Measurements from ENCODE around the gene PIGU.

The PIGU gene

DNA sequence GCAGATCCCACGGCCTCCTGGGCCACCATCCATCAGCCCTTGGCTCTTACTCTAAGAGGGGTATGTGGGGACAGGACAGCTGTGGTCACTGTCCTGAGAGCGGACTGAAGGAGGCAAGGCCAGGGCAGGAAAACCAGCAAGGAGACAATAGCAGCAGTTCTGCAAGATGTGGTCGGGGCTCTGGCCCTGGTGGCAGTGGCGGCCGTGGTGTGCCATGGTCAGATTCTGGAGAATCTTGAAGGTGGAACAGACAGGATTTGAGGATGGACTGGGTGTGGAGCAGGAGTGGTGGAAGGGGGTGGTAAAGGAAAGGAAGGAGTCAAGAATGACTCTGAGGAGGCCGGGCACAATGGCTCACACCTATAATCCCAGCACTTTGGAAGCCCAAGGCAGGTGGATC lies 124.3 kb downstream of the PIGU start:
- no peak for DNase-seq

GRCh38 chr20:34549929-34550305 lies 127.0 kb downstream of the PIGU start:
- no peak for DNase-seq

GRCh38 chr20:34549291-34549928 lies 127.5 kb downstream of the PIGU start:
- DNase-seq = no peak

- DNase-seq = no peak
These were observed 128.9 kb downstream of the PIGU start for GRCh38 chr20:34547844-34548613.

DNA sequence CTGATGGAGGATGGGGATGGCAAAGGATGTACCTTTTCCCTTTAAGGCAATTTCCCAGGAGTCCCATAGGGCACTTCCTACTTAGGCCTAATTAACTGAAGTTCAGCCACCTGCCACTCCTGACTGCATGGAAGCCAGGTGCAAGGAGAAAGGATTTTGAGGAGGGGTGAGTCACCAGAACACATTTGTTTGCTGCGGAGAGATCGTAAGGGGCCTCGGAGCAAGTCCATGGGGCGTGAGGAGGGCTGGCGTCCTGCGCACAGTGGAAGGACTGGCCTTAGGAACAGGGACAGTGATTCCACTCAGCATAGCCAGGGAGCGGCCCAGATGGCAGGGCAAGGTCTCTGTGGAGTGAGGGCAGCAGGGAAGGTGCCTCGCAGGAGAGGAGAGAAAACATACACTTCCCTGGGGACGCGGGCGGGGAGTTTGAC lies 130.1 kb downstream of the PIGU start:
- DNase-seq = no peak

DNA sequence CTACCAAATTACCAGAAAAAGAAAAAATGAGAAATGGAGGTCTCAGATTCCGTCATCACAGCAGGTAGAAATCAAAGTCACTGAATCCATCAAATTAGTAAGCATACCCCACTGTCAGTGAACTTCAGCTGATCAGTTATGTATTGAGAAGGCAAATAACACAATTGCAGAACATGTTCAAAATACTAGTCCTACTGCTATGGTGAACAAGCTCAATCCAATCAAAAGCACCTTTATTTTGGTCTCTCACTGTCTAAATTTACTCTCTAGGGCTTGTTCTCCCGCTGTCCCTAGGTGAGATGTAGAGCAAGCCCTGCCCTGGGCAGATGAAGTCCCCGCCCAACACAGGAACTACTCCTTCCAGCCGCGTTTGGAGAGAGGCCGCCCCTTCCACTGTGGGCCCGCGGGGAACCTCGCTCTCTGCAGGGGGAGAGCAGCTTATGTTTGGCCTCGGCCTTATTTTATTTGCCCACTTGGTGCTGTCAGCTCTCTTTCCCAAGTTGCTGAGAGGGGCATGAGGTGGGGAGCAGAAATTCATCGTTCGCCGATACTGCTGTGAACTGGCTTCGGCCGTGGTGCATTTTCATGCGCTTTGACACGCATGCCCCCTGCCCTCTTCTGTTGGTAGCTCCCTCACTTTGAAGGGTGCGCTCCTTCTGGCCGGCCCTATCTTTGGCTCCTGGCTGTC lies 132.6 kb downstream of the PIGU start:
- no peak for DNase-seq

GRCh38 chr20:34543463-34544056 lies 133.3 kb downstream of the PIGU start:
- no peak for DNase-seq

DNA sequence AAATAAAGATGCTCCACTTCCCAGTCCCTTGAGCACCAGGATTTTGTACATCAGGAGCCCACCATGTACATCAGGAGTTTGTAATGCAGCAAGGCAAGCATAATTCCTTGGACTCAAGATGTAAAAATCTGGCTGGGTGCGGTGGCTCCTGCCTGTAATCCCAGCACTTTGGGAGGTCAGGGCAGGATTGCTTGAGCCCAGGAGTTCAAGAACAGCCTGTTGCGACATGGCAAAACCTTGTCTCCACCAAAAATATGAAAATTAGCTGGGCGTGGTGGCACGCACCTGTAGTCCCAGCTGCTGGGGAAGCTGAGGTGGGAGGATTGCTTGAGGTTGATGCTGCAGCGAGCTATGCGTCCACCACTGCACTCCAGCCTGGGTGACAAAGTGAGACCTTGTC lies 134.5 kb downstream of the PIGU start:
- no peak for DNase-seq

DNA sequence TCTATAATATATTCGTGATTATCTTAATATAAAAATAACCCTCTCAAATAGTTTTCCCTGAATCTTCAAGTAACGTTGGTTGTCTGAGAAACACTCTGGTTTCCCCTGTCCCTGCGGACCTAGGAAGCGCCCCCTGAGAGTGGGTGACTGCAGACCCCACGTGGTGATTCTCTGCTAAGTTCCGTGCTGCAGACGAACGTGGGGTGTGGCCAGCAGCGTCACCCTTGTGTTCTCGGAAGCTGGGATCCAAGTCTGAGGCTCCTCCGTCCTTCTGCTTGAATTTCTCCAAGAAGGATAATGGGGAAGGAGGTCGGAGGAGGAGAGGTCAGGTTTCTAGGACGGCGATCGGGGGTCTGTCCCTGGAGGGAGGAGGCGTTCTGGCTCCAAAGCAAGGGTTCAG lies 135.0 kb downstream of the PIGU start:
- DNase-seq = no peak

DNA sequence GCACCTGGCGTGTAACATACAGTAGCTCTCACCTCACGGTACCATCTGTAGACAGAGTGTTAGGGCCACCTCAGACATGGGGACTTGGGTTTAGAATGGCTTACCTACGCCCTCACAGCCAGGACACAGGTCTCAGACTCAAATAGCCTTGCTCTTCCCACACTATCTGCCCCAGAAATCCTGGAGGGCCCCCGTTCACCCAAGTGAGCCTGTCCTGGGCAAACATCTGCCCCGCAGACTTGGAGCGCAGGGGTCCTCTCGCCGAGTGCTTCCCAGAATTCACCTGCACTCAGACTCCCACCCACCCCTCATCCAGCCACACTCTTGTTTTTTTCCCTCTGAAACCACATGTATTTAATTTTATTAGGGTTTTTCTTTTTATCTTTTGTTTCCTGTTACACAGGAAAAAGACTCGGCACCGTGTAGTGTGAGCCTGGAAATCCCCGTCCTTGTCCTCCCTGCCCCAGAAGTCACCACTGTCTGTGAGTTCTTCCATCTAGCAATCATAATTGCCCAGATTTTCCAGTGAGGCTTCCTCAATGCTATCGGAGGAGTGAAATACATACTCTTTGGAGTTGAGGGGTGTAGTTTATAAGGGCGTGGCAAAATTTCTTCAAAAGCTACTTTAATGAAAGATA lies 135.5 kb downstream of the PIGU start:
- no peak for DNase-seq

DNA sequence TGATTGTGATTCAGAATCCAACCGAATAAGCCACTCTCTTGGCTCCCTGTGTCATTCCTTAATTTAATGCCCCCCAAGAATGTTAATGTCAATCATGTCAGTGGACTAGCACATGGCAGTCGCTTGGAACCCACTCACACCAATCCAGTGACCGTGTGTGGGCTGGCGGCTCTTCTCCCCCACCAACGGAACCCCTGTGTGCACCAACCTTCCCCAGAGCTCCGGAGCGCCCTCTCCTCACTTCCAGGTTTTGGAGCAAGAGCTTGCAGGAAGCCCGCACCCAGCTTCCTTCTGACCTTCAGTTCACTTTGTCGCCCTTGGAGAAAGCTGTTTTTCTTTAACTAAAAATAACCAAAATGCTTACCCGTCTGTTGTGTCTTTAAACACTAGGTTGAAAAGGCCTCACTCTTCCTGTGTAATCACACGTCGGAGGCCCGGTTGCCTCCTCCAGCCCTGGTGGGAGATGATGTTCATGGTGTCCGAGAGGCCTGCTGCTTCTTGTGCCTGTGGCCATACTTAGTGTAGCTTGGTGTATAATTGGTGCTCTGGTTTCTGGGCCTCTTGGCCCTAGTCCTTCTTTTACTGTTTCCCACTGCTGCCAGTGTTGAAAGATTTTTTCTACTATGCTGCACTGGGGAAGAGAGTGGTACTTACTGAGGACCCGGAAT lies 136.2 kb downstream of the PIGU start:
- DNase-seq = no peak

DNA sequence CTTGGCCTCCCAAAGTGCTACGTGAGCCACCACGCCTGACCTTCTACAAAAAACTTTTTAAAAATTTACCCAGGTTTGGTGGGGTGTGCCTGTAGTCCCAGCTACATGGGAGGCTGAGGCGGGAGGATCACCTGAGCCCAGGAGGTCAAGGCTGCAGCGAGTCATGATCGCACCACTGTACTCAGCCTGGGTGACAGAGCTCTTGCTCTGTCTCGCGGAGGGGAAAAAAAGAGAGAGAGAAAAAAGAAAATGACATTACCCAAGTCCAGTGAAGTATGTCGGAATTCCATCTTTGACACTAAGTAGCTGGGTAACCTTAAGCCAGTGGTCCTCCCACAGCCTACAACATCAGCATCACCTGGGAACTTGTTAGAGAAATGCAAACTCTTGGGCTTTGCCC lies 137.1 kb downstream of the PIGU start:
- no peak for DNase-seq

DNA sequence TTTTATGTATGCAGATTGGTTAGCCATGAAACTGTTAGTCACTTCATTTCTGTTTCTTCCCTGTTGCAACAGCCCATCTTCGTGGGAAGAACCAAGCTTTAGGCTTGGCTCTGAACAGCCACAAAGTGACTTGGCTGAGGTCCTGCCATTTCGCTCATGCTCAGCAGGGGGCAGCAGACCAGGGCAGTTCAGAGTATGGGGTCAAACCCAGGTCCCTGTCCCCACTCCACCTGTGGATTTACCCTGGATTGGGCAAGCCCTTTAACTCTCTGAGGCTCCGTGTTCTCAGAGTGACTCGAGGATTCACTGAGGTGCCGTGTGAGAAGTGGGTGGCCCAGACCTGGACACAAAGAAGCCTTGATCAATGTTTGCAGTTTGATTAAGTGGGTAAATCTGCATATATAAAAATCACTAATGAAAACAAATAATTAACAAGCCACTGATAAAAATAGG lies 138.2 kb downstream of the PIGU start:
- DNase-seq = peak; percentile 61 to 86

DNA sequence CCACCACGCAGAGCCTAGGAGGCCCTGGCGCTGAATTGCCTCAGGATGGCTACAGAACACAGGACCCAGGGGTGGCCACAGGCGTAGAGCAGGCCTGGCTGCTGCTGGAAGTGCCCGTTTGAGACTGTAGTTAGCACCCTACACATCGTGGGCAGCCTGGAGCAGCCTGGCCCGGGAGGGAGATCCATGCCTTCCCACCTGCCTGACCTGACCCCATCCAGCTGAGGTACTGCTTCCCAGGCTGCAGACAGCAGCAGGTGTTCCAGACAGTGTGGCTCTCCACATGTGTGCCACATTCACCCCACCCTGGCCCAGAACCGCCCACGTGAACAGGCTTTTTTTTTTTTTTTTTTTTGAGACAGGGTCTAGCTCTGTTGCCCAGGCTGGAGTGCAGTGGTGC lies 139.2 kb downstream of the PIGU start:
- no peak for DNase-seq

DNA sequence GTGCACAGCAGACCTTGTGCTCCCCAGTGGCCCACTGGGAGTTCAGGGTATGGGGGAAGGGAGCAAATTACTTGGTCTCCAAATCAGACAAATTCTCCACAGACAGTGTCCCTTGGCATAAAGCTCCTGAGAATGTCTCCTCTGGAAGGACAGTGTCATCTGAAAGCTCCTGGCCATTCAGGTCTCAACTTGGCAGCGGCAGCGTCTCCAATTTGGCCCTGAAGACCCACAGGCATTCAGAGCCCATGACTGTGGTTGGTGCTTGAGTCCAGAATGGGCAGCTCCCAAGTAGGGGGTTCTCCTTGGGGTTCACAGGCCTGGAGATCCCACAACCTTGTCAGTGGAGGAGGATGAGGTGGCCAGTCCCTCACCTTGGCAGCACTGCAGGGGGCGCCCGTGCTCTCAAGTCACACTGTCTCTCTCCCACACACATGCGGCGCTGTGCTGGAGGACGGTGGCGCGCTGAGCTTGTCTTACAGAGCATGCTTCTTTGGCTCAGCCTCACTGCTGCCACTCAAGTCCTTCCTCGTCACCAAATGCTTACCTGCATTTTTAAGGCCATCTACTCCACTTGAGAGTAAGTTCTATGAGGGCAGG lies 140.0 kb downstream of the PIGU start:
- no peak for DNase-seq

DNA sequence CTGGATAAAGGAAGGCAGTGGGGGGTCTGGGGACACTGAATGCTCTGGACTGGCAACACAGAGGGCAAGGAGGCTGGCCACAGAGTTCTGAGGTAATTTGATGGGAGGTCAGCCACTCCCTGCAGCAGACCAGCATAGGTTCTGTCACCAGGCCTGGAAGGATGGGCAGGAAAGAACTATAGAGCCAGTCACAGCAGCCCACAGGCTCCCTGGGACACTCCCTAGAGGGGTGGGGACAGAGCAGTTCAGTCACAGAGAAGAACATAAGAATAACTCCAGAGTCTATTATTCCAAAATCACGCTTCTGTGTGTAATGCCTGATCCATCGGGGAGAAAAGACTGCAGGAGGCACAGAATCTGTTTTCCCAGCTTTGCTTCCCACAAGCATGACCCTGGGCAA lies 141.0 kb downstream of the PIGU start:
- DNase-seq = no peak

- DNase-seq = no peak
These were observed 141.5 kb downstream of the PIGU start for GRCh38 chr20:34535301-34535840.

GRCh38 chr20:34534391-34535165 lies 142.3 kb downstream of the PIGU start:
- DNase-seq = no peak

GRCh38 chr20:34532756-34533155 lies 144.1 kb downstream of the PIGU start:
- DNase-seq = no peak

DNA sequence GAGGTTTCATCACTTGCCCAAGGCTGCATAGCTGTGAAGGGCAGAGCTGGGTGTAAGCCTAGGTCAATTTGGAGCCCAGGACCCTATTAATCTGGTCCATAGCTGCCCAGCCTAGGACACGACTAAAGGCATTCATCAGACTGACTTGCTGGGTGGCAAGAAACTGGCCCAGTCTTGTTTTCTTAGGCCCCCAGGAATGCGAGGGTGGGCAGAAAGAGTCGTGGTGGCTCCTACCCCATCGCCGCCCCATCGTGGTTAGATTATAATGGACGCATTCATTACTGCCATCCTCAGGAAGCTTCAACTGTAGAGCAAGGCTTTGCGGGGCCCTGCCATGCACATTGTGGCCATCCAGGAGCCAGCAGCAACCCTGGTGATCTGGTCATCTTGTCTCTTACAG lies 144.6 kb downstream of the PIGU start:
- no peak for DNase-seq

Data from inflammatory macrophage treated with lipopolysaccharide for 1 hour (primary cell).